Body of pancreas (tissue), 4 donors: ENCODE data around the gene C15orf39. TPM values are rescaled to one million over a fixed set of nuclear protein-coding genes. Genes with fewer than 3 reads are reported as not detected.

Experiments
- ATAC-seq: fragments of 150-250 bp; one replicate; pipeline ENCODE4 v1.9.1; 2016
- DNase-seq, 4 donors: peaks; one replicate each; pipeline ENCODE4 v3.0.0-alpha.2; 2019
- H3K27ac ChIP-seq, 4 donors: fragments of 200-600 bp; sonication (generic); 1 replicate in 3 of 4; 2 replicates in 1 of 4; pipeline versions ENCODE4 v1.5.1 to v1.6.1; 2016 to 2019; ENCODE audit warnings: mild to moderate bottlenecking in 1 of 4, mixed read lengths in 1 of 4, moderate library complexity in 1 of 4
- H3K27me3 ChIP-seq, 2 donors: fragments of 200-600 bp; sonication (generic); one replicate each; pipeline ENCODE4 v1.6.0; 2016; ENCODE audit warnings: mild to moderate bottlenecking in 1 of 2
- H3K36me3 ChIP-seq, 2 donors: fragments of 200-600 bp; sonication (generic); replicated peaks in 1 of 2; 2 replicates each; pipeline ENCODE4 v1.5.1; 2016; ENCODE audit warnings: low read depth in 2 of 2; ENCODE audit not compliant: insufficient read depth in 1 of 2
- H3K4me1 ChIP-seq: fragments of 200-600 bp; sonication (generic); one replicate; pipeline ENCODE4 v1.6.0; 2016
- H3K4me3 ChIP-seq, 2 donors: fragments of 200-600 bp; sonication (generic); 1 replicate in 1 of 2; 2 replicates in 1 of 2; pipeline ENCODE4 v1.5.1; 2016 to 2019
- H3K9me3 ChIP-seq, 3 donors: fragments of 200-600 bp; sonication (generic); 1 replicate in 2 of 3; 2 replicates in 1 of 3; pipeline ENCODE4 v1.5.1; 2016
- POLR2A ChIP-seq, 3 donors: fragments of 450-650 bp; IDR thresholded peaks; one replicate each; pipeline ENCODE4 v1.6.1; 2016; ENCODE audit warnings: antibody characterized with exemption in 3 of 3, mild to moderate bottlenecking in 2 of 3
- WGBS, 2 donors: methylation state at CpG; one replicate each; pipeline ENCODE4 v1.1.5; 2017; 5-methylcytosine and 5-hydroxymethylcytosine counted together
- intact Hi-C: fragments of 100-400 bp; cut with DNase I; formaldehyde crosslinking; loops from one replicate; pipeline ENCODE4 v1.15.1; 2023
- total RNA-seq, 2 donors: library from RNA; depleted of rRNA; stranded (reverse); fragments of >200 nt; gene quantifications; one replicate each; pipeline ENCODE4 v1.1.0, GENCODE V29; 2016
- TF ChIP-seq, protein P1 (sequence below), 7 experiments: fragments of 450-650 bp in 4 of 7; fragments of 200-600 bp in 3 of 7; sonication (generic) in 3 of 7; IDR thresholded peaks; one replicate each; pipeline ENCODE4 v1.5.1; 2016 to 2019; ENCODE audit warnings: antibody characterized with exemption in 7 of 7

Gene C15orf39
- total RNA-seq, 2 donors from 2014 or later: 12.5 to 30.3 TPM

DNA sequence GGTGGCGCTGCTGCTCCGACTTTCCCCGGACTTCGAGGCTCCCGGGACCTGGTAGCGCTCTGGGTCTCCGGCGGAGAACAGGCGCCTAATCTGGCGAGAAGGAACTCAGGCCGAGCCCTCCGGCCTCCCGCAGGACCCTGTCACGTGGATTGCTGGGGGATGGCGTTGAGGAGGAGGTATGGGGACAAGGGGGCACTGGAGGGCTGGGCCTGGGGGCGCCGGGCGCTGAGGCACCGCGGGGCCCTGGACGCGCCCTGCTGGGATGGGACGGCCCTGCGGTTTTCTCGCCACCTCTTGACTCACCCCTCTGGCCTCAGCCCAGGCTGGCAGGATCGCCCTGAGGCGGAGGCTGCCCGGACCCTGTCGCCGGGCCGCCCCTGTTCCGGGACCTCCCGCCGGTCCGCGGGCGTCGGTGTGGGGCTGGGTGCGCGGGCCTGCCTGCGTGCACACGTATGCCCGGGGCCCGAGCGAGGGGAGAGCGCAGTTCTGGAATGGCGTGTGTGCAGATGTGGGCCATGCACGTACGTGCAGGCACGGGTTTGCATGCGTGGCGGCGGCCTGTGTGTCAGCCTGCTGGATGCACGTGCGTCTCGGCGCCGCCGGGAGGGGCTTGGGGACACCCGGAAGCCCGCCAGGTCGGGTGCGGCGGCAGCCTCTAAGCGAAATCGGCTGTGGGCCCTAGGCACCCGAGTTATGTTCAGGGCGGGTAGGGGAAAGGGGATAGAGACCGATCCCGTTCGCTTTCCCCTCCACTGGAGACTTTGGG lies 752 bp downstream of the C15orf39 start:
- H3K27ac ChIP-seq: peak overlapping the region; percentile 81 to 95 (median 94)
- no peaks in the 10 kb centered on the region for H3K9me3 ChIP-seq
- ATAC-seq (peak; percentile 41), DNase-seq (peak; percentile 79 to 89 (median 86))
- H3K4me1 ChIP-seq: peaks cover 40% of the 10 kb centered on the region
- intact Hi-C loops: no loop called here
- no peaks in the 10 kb centered on the region for H3K27me3 ChIP-seq
- TF ChIP-seq, protein P1, sequence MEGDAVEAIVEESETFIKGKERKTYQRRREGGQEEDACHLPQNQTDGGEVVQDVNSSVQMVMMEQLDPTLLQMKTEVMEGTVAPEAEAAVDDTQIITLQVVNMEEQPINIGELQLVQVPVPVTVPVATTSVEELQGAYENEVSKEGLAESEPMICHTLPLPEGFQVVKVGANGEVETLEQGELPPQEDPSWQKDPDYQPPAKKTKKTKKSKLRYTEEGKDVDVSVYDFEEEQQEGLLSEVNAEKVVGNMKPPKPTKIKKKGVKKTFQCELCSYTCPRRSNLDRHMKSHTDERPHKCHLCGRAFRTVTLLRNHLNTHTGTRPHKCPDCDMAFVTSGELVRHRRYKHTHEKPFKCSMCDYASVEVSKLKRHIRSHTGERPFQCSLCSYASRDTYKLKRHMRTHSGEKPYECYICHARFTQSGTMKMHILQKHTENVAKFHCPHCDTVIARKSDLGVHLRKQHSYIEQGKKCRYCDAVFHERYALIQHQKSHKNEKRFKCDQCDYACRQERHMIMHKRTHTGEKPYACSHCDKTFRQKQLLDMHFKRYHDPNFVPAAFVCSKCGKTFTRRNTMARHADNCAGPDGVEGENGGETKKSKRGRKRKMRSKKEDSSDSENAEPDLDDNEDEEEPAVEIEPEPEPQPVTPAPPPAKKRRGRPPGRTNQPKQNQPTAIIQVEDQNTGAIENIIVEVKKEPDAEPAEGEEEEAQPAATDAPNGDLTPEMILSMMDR (IDR thresholded peaks at IDR 0.05): peak in 3 of 7 experiments; percentile 6 to 44 (median 37)
- TF ChIP-seq POLR2A (IDR thresholded peaks at IDR 0.05): peak; percentile 43 to 62 (median 51)
- peak overlapping the region; percentile 77 to 92 for H3K4me3 ChIP-seq
- H3K36me3 ChIP-seq: peaks cover 0 to 3% of the 10 kb centered on the region in 2 donors
- 0 to 1% methylated on average over 14 to 69 of the region's 71 CpGs for WGBS, 2 donors

DNA sequence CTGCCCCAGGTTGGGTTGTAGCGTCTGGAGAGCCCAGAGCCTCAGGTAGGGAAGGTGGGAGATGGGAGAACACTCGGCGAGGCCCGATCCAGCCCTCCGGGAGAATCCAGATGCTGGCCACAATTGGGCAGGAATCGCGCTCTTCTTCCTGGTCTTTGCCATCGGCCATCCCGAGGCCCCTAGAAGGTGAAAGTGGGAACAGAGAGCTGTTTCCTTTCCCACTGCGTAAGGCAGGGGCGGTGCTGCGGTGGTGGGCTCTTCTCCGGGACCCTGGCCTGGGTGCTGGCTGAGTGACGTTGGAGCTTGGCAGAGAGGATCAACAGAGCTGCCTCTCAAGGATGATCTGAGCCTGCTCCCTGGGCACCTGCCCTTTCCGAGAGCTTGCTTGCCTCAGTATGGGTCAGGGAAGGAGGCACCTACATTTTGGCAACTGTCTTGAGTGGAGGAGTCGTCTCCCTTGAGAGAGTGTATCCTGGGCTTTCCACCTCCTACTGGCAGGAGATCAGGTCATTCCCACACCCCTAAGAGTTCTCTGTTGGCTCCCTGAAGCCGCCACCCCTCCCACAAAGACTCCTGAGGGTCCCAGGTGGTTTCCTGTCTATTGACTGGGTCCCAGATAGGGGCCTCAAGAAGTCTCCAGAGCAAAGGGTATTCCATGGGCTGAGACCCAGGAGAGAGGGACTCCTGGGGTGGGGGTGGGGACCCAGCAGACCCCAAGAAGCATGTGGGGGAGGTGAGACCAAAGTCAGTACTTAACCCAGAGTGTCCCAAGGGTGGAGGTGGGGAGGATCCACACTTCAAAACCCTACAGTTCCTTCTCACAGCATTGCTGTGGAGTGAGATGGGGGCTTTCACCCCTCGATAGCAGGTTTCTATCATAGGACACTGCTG lies 1.6 kb downstream of the C15orf39 start:
- Histone ChIP-seq H3K4me3 (peak overlapping the region; percentile 77 to 92), H3K9me3 (no peaks in the 10 kb centered on the region), H3K27ac (peak overlapping the region; percentile 81 to 95 (median 94)), H3K27me3 (no peaks in the 10 kb centered on the region), H3K4me1 (peaks cover 43% of the 10 kb centered on the region), H3K36me3 (peaks cover 0 to 5% of the 10 kb centered on the region in 2 donors)
- intact Hi-C loops: no loop called here
- no peak for ATAC-seq
- DNase-seq: peak in 1 of 4 donors; percentile 20
- TF ChIP-seq, protein P1 (IDR thresholded peaks at IDR 0.05): no peak
- peak in 1 of 3 donors; percentile 26 for TF ChIP-seq POLR2A (IDR thresholded peaks at IDR 0.05)
- WGBS, 2 donors: 0 to 8% methylated on average over 14 to 18 of the region's 18 CpGs

DNA sequence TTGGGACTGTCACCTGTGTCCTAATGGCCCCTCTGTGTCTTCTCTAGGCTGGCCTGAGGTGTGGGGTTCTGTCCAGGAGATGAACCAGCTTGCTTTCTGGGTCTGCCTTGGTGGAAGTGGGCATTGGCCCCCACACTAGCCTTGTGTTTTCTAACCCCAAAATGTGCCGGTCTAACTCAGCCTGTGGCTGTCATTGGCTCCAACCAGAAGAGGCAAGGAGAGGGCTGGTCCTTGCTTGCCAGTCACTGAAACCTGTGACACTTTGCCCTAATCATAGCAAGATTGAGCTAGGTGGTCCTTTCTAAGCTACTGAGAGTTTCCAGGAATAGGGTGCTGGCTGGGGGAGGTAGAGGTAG lies 2.2 kb downstream of the C15orf39 start:
- peak overlapping the region in 3 of 4 donors; percentile 94 to 95 (median 95) for H3K27ac ChIP-seq
- 21% methylated on average over 1 of the region's 1 CpG; no CpG with 5 or more reads in 1 of the 2 donors for WGBS, 2 donors

DNA sequence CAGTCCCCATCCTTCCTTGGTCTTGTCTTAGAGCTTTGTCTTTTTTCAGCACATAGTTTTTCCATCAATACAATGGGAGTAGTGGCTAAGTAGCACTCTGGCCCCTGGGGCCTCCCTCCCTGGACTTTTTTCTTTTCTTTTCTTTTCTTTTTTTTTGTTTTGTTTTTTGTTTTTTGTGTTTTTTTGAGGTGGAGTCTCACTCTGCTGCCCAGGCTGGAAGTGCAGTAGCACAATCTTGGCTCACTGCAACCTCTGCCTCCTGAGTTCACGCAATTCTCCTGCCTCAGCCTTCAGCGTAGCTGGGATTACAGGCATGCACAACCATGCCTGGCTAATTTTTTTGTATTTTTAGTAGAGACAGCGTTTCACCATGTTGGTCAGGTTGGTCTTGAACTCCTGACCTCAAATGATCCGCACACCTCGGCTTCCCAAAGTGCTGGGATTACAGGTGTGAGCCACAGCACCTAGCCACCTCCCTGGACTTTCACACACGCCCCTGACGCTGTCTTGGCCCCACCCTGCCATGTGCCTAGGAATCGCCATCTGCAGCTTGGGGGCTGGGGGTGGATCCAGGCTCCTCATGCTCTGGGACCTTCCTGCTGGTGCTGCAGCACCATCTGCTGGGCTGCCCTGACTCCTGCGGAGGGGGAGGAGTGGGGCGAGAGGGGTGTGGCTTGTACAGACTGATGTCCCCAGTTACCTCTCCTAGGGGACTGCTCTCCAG lies 2.8 kb downstream of the C15orf39 start:
- Histone ChIP-seq H3K4me3 (no peak overlapping the region), H3K27me3 (no peaks in the 10 kb centered on the region), H3K27ac (peak overlapping the region in 3 of 4 donors; percentile 94 to 95 (median 95)), H3K4me1 (peaks cover 51% of the 10 kb centered on the region), H3K9me3 (no peaks in the 10 kb centered on the region), H3K36me3 (peaks cover 0 to 5% of the 10 kb centered on the region in 2 donors)
- DNase-seq: peak; percentile 92 to 95 (median 94)
- peak in 1 of 3 donors; percentile 4 for TF ChIP-seq POLR2A (IDR thresholded peaks at IDR 0.05)
- TF ChIP-seq, protein P1 (IDR thresholded peaks at IDR 0.05): peak; percentile 86 to 99 (median 98)
- intact Hi-C loops: loop anchor here (5.0 kb wide), 1 partner anchor 172 kb away; no protein-coding TSS in a partner anchor
- peak; percentile 57 for ATAC-seq
- 8 to 9% methylated on average over 7 to 10 of the region's 10 CpGs for WGBS, 2 donors

More for the DNA sequence above, 2.2 kb downstream of the C15orf39 start:
- intact Hi-C loops: no loop called here
- TF ChIP-seq POLR2A (IDR thresholded peaks at IDR 0.05): no peak
- TF ChIP-seq, protein P1 (IDR thresholded peaks at IDR 0.05): no peak
- ATAC-seq (no peak), DNase-seq (no peak)
- H3K4me3 ChIP-seq: no peak overlapping the region
- H3K4me1 ChIP-seq: peaks cover 48% of the 10 kb centered on the region
- no peaks in the 10 kb centered on the region for H3K9me3 ChIP-seq
- H3K36me3 ChIP-seq: peaks cover 0 to 5% of the 10 kb centered on the region in 2 donors
- H3K27me3 ChIP-seq: no peaks in the 10 kb centered on the region
